Neural cell (in vitro differentiated cells): Measurements from ENCODE around the gene ABCF3. TPM values are rescaled to one million over a fixed set of nuclear protein-coding genes. Genes with fewer than 3 reads are reported as not detected.

Experiments used
- H2AFZ ChIP-seq: fragments of 200-600, 300-800 bp; sonication (generic), shearing (Covaris generic); 2 replicates; pipeline ENCODE4 v1.6.0; 2014; ENCODE audit warnings: low read depth, mild to moderate bottlenecking, antibody characterized with exemption, low read length, moderate library complexity
- H3F3A ChIP-seq: fragments of 200-600 bp; shearing (Covaris generic); 2 replicates; pipeline ENCODE4 v1.6.1; 2016; ENCODE audit warnings: mild to moderate bottlenecking, moderate library complexity, mixed read lengths, antibody characterized with exemption, low read length; ENCODE audit not compliant: insufficient read depth, poor library complexity, severe bottlenecking
- H3K27ac ChIP-seq: fragments of 200-600, 300-800 bp; sonication (generic), shearing (Covaris generic); 2 replicates; pipeline ENCODE4 v1.5.1; 2014; ENCODE audit warnings: mild to moderate bottlenecking, low read length, moderate library complexity
- H3K27me3 ChIP-seq: fragments of 300-800, 200-600 bp; sonication (generic), shearing (Covaris generic); 2 replicates; pipeline ENCODE4 v1.6.0; 2014; ENCODE audit warnings: mild to moderate bottlenecking, low read depth, low read length, moderate library complexity; ENCODE audit not compliant: insufficient read depth
- H3K36me3 ChIP-seq: fragments of 300-800, 200-600 bp; sonication (generic), shearing (Covaris generic); 2 replicates; pipeline ENCODE4 v1.5.1; 2014; ENCODE audit warnings: mild to moderate bottlenecking, antibody characterized with exemption, low read length, moderate library complexity; ENCODE audit not compliant: insufficient read depth
- H3K4me2 ChIP-seq: fragments of 300-800, 200-600 bp; sonication (generic), shearing (Covaris generic); 2 replicates; pipeline ENCODE4 v1.6.0; 2014; ENCODE audit warnings: mild to moderate bottlenecking, low read length
- H3K4me3 ChIP-seq: fragments of 300-800, 200-600 bp; sonication (generic), shearing (Covaris generic); 2 replicates; pipeline ENCODE4 v1.5.1; 2014; ENCODE audit warnings: mild to moderate bottlenecking, low read length, moderate library complexity
- H3K79me2 ChIP-seq: fragments of 200-600 bp; shearing (Covaris generic); replicated peaks from 2 replicates; pipeline ENCODE4 v1.6.0; 2014; ENCODE audit warnings: mild to moderate bottlenecking, low read length, moderate library complexity; ENCODE audit not compliant: insufficient read depth
- H3K9ac ChIP-seq: fragments of 300-800, 200-600 bp; sonication (generic), shearing (Covaris generic); 2 replicates; pipeline ENCODE4 v1.6.1; 2016; ENCODE audit warnings: mild to moderate bottlenecking, low read length, mixed read lengths
- H3K9me2 ChIP-seq: fragments of 200-600 bp; shearing (Covaris generic); 2 replicates; pipeline ENCODE4 v1.6.1; 2016; ENCODE audit warnings: mild to moderate bottlenecking, low read length, mixed read lengths; ENCODE audit not compliant: insufficient read depth
- H3K9me3 ChIP-seq: fragments of 200-600, 300-800 bp; sonication (generic), shearing (Covaris generic); 2 replicates; pipeline ENCODE4 v1.6.1; 2016; ENCODE audit warnings: mild to moderate bottlenecking, mixed run types, low read length, moderate library complexity, mixed read lengths
- H4K20me1 ChIP-seq: fragments of 200-600 bp; shearing (Covaris generic); 2 replicates; pipeline ENCODE4 v1.6.1; 2016; ENCODE audit warnings: mild to moderate bottlenecking, mixed run types; ENCODE audit not compliant: insufficient read depth
- EP300 ChIP-seq: fragments of 450-650 bp; conservative IDR thresholded peaks from 2 replicates; pipeline ENCODE4 v1.6.1; 2014; ENCODE audit warnings: antibody characterized with exemption, mild to moderate bottlenecking, moderate library complexity; ENCODE audit not compliant: poor library complexity, severe bottlenecking
- EZH2 ChIP-seq: fragments of 200-600, 300-800 bp; shearing (Covaris generic), sonication (generic); IDR thresholded peaks from 2 replicates; pipeline ENCODE4 v1.6.1; 2014; ENCODE audit warnings: antibody characterized with exemption, low read length, borderline replicate concordance, mild to moderate bottlenecking; ENCODE audit not compliant: insufficient read depth, poor library complexity, severe bottlenecking
- MXI1 ChIP-seq: fragments of 450-650 bp; conservative IDR thresholded peaks from 2 replicates; pipeline ENCODE4 v1.6.1; 2014; ENCODE audit warnings: antibody characterized with exemption, mild to moderate bottlenecking; ENCODE audit not compliant: poor library complexity, severe bottlenecking
- POLR2AphosphoS5 ChIP-seq: IDR thresholded peaks from 2 replicates; pipeline ENCODE4 v1.6.1; 2012
- RAD21 ChIP-seq: fragments of 450-650 bp; conservative IDR thresholded peaks from 2 replicates; pipeline ENCODE4 v1.6.1; 2014; ENCODE audit warnings: antibody characterized with exemption, mild to moderate bottlenecking, moderate library complexity
- SMC3 ChIP-seq: fragments of 450-650 bp; conservative IDR thresholded peaks from 2 replicates; pipeline ENCODE4 v1.6.1; 2014; ENCODE audit warnings: antibody characterized with exemption, mild to moderate bottlenecking, moderate library complexity; ENCODE audit not compliant: poor library complexity
- TAF1 ChIP-seq: IDR thresholded peaks from 2 replicates; pipeline ENCODE4 v1.6.1; 2012; ENCODE audit warnings: low read depth
- polyA plus RNA-seq: library from polyadenylated mRNA; depleted of rRNA; stranded (reverse); fragments of >200 nt; gene quantifications from 2 replicates; pipeline ENCODE4 v1.2.3, GENCODE V29; 2014
- TF ChIP-seq, protein P1 (sequence below): IDR thresholded peaks from 2 replicates; pipeline ENCODE4 v1.6.1; 2012; ENCODE audit warnings: borderline replicate concordance
- TF ChIP-seq, protein P2 (sequence below): fragments of 450-650 bp; IDR thresholded peaks from 2 replicates; pipeline ENCODE4 v1.5.1; 2014; ENCODE audit warnings: antibody characterized with exemption, mild to moderate bottlenecking, moderate library complexity; ENCODE audit not compliant: poor library complexity, severe bottlenecking

ABCF3 gene
- polyA plus RNA-seq, 1 donor from 2014 or later = 40.3 TPM

DNA sequence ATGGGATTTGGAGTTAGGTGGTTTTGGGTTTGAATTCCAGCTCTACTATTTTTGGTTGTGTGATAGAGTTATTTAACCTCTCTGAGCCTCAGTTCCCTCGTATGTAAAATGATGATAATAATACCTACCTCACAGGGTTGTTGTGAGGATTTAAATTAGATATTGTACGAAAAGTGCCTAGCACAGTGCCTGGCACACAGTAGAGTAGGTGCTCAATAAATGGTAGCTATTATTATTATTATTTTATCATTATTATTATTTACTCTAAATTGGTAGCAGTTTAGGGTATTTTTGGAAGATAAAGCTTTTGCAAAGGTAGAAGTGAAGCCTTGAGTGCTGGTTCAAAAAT lies 12.7 kb upstream of the ABCF3 start:
- H3K36me3 ChIP-seq = no peaks in the 10 kb centered on the region
- peaks cover 31% of the 10 kb centered on the region for H3K79me2 ChIP-seq
- no peak overlapping the region for H2AFZ ChIP-seq
- H3K9ac ChIP-seq = no peak overlapping the region
- H3K27ac ChIP-seq = no peak overlapping the region
- TF ChIP-seq POLR2AphosphoS5 = no peak
- TF ChIP-seq SMC3 = no peak
- no peak for TF ChIP-seq MXI1
- no peak for TF ChIP-seq TAF1
- TF ChIP-seq, protein P1, sequence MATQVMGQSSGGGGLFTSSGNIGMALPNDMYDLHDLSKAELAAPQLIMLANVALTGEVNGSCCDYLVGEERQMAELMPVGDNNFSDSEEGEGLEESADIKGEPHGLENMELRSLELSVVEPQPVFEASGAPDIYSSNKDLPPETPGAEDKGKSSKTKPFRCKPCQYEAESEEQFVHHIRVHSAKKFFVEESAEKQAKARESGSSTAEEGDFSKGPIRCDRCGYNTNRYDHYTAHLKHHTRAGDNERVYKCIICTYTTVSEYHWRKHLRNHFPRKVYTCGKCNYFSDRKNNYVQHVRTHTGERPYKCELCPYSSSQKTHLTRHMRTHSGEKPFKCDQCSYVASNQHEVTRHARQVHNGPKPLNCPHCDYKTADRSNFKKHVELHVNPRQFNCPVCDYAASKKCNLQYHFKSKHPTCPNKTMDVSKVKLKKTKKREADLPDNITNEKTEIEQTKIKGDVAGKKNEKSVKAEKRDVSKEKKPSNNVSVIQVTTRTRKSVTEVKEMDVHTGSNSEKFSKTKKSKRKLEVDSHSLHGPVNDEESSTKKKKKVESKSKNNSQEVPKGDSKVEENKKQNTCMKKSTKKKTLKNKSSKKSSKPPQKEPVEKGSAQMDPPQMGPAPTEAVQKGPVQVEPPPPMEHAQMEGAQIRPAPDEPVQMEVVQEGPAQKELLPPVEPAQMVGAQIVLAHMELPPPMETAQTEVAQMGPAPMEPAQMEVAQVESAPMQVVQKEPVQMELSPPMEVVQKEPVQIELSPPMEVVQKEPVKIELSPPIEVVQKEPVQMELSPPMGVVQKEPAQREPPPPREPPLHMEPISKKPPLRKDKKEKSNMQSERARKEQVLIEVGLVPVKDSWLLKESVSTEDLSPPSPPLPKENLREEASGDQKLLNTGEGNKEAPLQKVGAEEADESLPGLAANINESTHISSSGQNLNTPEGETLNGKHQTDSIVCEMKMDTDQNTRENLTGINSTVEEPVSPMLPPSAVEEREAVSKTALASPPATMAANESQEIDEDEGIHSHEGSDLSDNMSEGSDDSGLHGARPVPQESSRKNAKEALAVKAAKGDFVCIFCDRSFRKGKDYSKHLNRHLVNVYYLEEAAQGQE = no peak
- TF ChIP-seq RAD21 = no peak
- no peak for TF ChIP-seq EZH2
- TF ChIP-seq, protein P2, sequence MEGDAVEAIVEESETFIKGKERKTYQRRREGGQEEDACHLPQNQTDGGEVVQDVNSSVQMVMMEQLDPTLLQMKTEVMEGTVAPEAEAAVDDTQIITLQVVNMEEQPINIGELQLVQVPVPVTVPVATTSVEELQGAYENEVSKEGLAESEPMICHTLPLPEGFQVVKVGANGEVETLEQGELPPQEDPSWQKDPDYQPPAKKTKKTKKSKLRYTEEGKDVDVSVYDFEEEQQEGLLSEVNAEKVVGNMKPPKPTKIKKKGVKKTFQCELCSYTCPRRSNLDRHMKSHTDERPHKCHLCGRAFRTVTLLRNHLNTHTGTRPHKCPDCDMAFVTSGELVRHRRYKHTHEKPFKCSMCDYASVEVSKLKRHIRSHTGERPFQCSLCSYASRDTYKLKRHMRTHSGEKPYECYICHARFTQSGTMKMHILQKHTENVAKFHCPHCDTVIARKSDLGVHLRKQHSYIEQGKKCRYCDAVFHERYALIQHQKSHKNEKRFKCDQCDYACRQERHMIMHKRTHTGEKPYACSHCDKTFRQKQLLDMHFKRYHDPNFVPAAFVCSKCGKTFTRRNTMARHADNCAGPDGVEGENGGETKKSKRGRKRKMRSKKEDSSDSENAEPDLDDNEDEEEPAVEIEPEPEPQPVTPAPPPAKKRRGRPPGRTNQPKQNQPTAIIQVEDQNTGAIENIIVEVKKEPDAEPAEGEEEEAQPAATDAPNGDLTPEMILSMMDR = no peak
- TF ChIP-seq EP300 = no peak
- no peak overlapping the region for H3K4me2 ChIP-seq
- H3K9me3 ChIP-seq = no peaks in the 10 kb centered on the region
- H3K4me3 ChIP-seq = no peak overlapping the region
- H3K9me2 ChIP-seq = no peaks in the 10 kb centered on the region
- H3F3A ChIP-seq = no peaks in the 10 kb centered on the region
- no peaks in the 10 kb centered on the region for H3K27me3 ChIP-seq
- peaks cover 6% of the 10 kb centered on the region for H4K20me1 ChIP-seq

DNA sequence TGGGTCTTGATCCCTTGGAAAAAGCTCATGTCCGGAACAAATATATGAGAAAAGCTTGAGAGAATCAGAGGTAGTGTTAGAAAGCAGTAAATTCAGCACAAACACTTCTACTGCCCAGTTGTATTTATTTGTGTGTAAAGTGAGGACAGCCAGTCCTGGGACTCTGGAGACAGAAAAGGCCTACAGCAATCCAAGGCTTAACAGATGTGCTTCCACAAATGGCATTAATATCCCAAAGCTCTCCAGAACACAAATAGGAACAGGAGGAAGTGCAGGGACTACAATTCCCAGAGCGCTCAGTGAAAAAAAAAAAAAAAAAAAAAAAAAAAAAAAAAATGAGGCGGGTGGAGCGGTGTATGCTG lies 11.7 kb upstream of the ABCF3 start:
- TF ChIP-seq EZH2 = no peak
- TF ChIP-seq TAF1 = no peak
- TF ChIP-seq, protein P1 = no peak
- TF ChIP-seq RAD21 = no peak
- TF ChIP-seq SMC3 = no peak
- TF ChIP-seq POLR2AphosphoS5 = no peak
- no peak for TF ChIP-seq EP300
- no peak for TF ChIP-seq MXI1
- TF ChIP-seq, protein P2 = no peak
- H2AFZ ChIP-seq = no peak overlapping the region
- H4K20me1 ChIP-seq = peaks cover 6% of the 10 kb centered on the region
- no peak overlapping the region for H3K9ac ChIP-seq
- H3K27me3 ChIP-seq = no peaks in the 10 kb centered on the region
- no peaks in the 10 kb centered on the region for H3K9me2 ChIP-seq
- H3K36me3 ChIP-seq = no peaks in the 10 kb centered on the region
- peaks cover 33% of the 10 kb centered on the region for H3K79me2 ChIP-seq
- H3F3A ChIP-seq = no peaks in the 10 kb centered on the region
- H3K4me2 ChIP-seq = no peak overlapping the region
- H3K9me3 ChIP-seq = no peaks in the 10 kb centered on the region
- no peak overlapping the region for H3K4me3 ChIP-seq
- H3K27ac ChIP-seq = no peak overlapping the region
